Duodenal mucosa (tissue), 2 donors: ENCODE measurements around the gene TMEM255B.

Experiments used
- H3K27ac ChIP-seq: one replicate; pipeline ENCODE4 v1.7.0; 2013; ENCODE audit warnings: low read depth, low read length
- H3K27me3 ChIP-seq, 2 donors: one replicate each; pipeline ENCODE4 v1.7.0; 2013; ENCODE audit warnings: low read length in 2 of 2, control low read depth in 1 of 2; ENCODE audit not compliant: insufficient read depth in 2 of 2, control insufficient read depth in 1 of 2
- H3K36me3 ChIP-seq, 2 donors: one replicate each; pipeline ENCODE4 v1.7.0; 2013; ENCODE audit warnings: low read length in 2 of 2, control low read depth in 1 of 2; ENCODE audit not compliant: insufficient read depth in 2 of 2, control insufficient read depth in 1 of 2
- H3K4me1 ChIP-seq, 2 donors: one replicate each; pipeline ENCODE4 v1.7.0; 2013; ENCODE audit warnings: low read length in 2 of 2, control low read depth in 1 of 2; ENCODE audit not compliant: insufficient read depth in 2 of 2, control insufficient read depth in 1 of 2
- H3K4me3 ChIP-seq, 2 donors: one replicate each; pipeline ENCODE4 v1.7.0; 2013; ENCODE audit warnings: low read length in 2 of 2, low read depth in 1 of 2
- H3K9ac ChIP-seq, 2 donors: one replicate each; pipeline ENCODE4 v1.7.0; 2013; ENCODE audit warnings: low read length in 2 of 2, low read depth in 1 of 2
- H3K9me3 ChIP-seq, 2 donors: one replicate each; pipeline ENCODE4 v1.7.0; 2013; ENCODE audit warnings: low read length in 2 of 2, control low read depth in 1 of 2; ENCODE audit not compliant: control insufficient read depth in 1 of 2

TMEM255B gene

DNA sequence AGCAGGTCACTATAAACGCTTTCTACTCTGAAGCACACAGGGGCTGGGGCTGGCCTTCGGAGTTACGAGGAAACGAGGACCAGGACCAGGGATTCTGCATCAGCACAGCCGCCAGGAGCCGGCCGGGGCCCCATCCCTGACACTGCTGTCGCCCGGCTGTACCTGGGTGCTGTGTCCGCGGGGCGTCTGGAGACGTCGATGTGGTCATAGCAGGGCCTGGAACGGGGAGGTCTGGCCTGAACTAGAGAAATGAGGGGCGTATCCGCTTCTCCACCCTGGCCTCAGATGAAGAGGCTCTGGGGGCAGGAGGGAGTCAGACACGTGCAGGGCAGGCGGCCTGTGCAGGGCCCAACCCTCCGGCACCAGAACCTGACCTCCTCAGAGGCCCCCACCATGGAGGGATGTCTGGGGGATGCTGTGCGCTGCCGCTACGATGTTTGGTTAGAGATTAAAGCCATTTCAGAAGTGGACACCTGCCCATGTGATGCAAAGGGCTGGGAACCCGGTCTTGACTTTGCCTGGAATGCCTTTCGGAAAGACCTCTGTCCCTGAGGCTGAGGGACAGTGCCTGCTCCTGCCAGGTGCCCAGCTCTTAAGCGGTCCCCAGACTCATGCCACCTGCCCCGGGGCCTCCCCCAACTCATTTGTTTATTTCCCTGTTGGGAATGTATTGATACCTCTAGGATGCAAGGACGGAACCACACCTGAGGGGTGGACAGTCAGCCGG lies 83.5 kb downstream of the TMEM255B start:
- H3K4me3 ChIP-seq = no peak overlapping the region
- no peak overlapping the region for H3K27ac ChIP-seq
- no peak overlapping the region for H3K9ac ChIP-seq
- peaks cover 6 to 32% of the 10 kb centered on the region in 2 donors for H3K36me3 ChIP-seq
- H3K27me3 ChIP-seq = no peaks in the 10 kb centered on the region
- peaks cover 41 to 56% of the 10 kb centered on the region in 2 donors for H3K4me1 ChIP-seq
- H3K9me3 ChIP-seq = no peaks in the 10 kb centered on the region

DNA sequence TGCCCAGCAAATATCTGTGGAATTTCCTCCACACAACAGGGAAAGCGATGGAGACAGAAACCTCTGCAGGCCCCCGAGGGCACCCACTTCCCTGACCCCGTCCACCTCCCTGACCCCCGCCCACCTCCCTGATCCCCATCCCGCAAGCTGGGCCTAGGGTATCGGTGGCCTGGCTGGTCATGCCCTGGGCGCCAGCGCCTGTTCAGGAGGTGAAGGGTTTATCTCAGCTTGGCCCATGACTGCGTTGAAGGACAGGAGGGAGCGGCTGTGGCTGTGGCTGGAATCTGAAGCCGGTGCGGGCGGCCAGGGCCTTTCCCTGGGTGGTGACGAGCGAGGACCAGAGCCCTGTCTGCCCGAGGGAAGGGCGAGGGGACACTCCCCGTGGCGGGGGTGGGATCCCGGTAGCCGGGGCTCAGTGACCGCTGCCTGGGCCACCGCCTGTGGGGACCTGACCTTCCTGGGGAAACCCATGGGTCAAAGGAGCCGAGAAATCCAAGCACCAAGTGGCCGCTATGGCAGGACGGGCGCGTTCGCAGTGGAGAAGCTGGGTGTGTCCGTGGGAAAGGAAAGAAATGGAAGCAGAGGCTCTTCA lies 84.1 kb downstream of the TMEM255B start:
- H3K36me3 ChIP-seq = peaks cover 13 to 32% of the 10 kb centered on the region in 2 donors
- H3K27me3 ChIP-seq = no peaks in the 10 kb centered on the region
- peaks cover 40 to 51% of the 10 kb centered on the region in 2 donors for H3K4me1 ChIP-seq
- no peak overlapping the region for H3K4me3 ChIP-seq
- no peak overlapping the region for H3K9ac ChIP-seq
- H3K27ac ChIP-seq = no peak overlapping the region
- no peaks in the 10 kb centered on the region for H3K9me3 ChIP-seq

DNA sequence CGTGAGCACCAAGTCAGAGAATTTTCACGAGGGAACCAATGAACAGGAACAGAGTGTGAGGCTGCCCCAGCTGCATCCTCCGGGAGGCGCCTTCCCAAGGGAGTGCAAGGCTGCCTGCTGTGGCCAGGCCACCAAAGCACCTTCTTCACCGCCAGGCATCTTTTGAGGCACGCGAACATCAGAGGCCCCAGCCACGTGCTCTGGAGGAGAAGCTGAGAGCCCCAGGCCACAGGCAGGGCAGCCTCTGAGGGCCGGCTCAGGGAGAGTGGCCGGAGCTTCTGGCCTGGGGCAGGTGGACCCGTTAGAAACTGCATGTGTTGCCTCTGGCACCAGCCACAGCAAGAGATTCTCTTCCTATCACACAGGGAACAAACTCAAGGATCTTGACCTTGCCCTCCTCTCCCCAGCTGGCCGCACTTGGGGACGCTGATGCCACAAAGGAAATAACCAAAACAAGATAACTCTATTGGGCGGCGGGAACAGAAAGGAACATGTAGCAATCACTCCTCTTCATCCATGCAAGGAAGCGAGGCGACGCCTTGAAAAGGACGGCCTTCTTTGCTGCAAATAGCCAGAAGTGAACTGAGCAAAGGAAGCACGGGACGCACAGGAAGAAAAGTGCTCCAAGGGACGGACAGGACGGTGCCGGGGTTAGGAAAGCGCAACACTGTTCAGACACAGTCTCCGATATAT lies 85.0 kb downstream of the TMEM255B start:
- Histone ChIP-seq H3K27me3 (no peaks in the 10 kb centered on the region), H3K9me3 (no peaks in the 10 kb centered on the region), H3K9ac (no peak overlapping the region), H3K4me3 (no peak overlapping the region), H3K27ac (no peak overlapping the region), H3K4me1 (peaks cover 44 to 51% of the 10 kb centered on the region in 2 donors), H3K36me3 (peaks cover 13 to 32% of the 10 kb centered on the region in 2 donors)

DNA sequence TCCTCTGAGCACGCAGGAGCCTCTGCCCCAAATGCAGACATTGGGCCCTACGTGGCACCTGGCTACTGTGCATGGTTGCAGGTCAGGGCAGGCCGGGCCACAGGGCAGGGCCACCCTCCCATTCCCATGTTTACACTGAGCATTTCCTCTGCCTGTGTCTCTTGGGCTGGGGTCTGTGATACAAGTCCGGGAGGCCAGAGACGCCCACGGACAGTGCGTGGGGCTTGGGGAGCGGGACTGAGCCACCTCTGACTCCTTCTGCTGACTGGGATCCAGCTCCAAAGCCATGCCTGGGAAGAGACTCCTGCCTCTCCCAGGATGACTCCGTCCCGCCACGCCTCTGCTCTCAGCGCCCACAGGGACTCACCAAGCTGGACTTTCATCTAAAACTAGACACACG lies 86.0 kb downstream of the TMEM255B start:
- peaks cover 45 to 52% of the 10 kb centered on the region in 2 donors for H3K4me1 ChIP-seq
- H3K9me3 ChIP-seq = no peaks in the 10 kb centered on the region
- H3K36me3 ChIP-seq = peaks cover 13 to 32% of the 10 kb centered on the region in 2 donors
- H3K27me3 ChIP-seq = no peaks in the 10 kb centered on the region
- H3K27ac ChIP-seq = no peak overlapping the region
- no peak overlapping the region for H3K9ac ChIP-seq
- H3K4me3 ChIP-seq = no peak overlapping the region

DNA sequence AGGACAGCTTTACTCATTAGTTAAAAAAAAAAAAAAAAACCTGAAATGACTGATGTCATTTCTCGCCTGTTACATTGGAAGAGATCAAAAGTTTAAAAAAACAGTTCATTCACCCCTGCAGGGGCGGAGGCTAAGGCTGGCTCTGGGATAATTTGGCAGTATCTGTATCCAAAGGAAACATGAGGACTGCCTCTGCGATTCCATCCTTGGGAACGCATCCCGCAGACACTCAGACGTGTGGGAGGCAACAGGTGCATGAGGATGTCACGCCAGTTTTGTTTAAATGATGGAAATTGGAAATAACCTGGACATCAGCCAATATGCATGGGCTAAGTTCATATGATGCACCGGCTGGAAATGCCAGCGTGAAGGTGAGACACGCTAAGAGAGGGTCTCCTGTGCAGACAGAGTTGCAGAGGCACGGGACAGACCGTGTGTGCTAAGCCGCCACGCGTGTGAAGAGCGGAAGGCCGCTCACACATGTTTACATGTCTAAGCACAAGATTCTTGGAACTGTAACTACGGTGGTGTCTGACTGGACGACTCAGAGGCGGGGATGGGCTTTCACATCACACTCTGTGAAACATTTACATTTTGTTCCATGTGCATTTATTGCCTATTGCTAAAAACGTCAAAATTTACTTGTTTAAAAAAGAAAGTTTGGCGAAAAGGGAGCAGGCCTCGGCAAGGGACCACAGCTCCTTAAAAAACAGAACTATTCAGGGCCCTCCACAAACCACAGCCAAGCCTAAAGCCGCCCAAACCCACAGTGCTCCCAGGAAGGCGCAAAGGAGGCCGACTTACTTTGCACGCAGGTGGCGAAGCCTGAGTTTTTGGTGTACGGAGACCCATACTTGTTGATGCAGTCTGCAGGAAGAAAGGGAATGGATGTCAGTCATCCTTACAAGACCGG lies 87.0 kb downstream of the TMEM255B start:
- Histone ChIP-seq H3K9ac (no peak overlapping the region), H3K9me3 (no peaks in the 10 kb centered on the region), H3K27ac (no peak overlapping the region), H3K36me3 (peaks cover 13 to 33% of the 10 kb centered on the region in 2 donors), H3K27me3 (no peaks in the 10 kb centered on the region), H3K4me1 (peaks cover 42 to 51% of the 10 kb centered on the region in 2 donors), H3K4me3 (no peak overlapping the region)

DNA sequence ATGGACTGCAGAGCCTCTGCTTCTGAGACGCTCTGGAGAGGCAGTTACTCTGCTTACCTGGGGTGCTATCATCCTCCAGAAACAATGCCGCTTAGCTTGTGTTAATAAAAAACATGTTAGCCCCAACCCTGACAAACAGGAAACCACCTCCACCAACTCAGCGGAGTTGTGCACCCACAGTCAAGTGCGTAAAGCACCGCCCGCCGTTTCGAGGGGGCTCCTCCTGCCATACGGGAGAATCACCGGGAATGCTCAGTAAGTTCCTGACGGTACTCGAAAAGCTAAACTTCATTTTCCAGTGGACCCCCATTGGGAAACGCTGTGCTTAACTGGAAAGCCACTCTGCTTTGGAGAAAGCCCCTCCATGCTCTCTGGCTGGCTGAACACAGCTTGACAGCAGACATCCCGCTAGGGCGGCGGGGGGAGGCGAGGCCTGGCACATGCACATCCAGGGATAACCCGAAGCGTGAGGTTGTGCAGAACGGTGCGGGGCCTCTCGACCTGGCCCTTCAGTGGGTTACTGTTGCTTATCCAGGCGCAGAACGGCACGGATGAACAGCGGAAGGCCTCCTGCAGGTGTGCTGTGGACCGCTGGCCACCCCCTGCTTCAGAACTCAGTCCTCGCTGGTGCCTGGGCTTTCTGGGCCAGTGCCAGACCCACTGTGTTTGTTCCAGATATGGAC lies 87.8 kb downstream of the TMEM255B start:
- no peak overlapping the region for H3K9ac ChIP-seq
- H3K4me3 ChIP-seq = no peak overlapping the region
- peaks cover 41 to 46% of the 10 kb centered on the region in 2 donors for H3K4me1 ChIP-seq
- H3K9me3 ChIP-seq = no peaks in the 10 kb centered on the region
- no peak overlapping the region for H3K27ac ChIP-seq
- H3K36me3 ChIP-seq = peaks cover 13 to 36% of the 10 kb centered on the region in 2 donors
- H3K27me3 ChIP-seq = no peaks in the 10 kb centered on the region

DNA sequence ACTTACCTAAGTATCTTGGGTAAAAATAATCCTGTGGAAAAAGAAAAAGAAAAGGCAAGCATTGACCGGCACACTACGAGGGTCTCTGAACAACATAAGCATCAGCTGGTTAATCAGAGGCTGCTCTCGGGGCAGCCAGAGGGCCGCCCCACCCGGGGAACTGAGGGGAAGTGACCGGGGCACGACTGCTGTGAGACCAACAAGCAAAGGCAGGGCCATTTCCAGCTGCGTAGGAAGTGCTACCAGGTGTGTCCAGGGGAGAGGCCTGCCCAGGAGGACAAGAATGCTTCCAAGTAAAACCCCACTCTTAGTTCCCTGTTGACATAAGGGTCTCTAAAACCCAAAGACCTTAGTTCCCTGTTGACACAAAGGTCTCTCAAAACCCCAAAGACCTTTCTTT lies 89.0 kb downstream of the TMEM255B start:
- H3K9me3 ChIP-seq = no peaks in the 10 kb centered on the region
- no peaks in the 10 kb centered on the region for H3K27me3 ChIP-seq
- H3K9ac ChIP-seq = no peak overlapping the region
- H3K4me3 ChIP-seq = no peak overlapping the region
- H3K27ac ChIP-seq = no peak overlapping the region
- peaks cover 53 to 58% of the 10 kb centered on the region in 2 donors for H3K4me1 ChIP-seq
- H3K36me3 ChIP-seq = peaks cover 13 to 32% of the 10 kb centered on the region in 2 donors

DNA sequence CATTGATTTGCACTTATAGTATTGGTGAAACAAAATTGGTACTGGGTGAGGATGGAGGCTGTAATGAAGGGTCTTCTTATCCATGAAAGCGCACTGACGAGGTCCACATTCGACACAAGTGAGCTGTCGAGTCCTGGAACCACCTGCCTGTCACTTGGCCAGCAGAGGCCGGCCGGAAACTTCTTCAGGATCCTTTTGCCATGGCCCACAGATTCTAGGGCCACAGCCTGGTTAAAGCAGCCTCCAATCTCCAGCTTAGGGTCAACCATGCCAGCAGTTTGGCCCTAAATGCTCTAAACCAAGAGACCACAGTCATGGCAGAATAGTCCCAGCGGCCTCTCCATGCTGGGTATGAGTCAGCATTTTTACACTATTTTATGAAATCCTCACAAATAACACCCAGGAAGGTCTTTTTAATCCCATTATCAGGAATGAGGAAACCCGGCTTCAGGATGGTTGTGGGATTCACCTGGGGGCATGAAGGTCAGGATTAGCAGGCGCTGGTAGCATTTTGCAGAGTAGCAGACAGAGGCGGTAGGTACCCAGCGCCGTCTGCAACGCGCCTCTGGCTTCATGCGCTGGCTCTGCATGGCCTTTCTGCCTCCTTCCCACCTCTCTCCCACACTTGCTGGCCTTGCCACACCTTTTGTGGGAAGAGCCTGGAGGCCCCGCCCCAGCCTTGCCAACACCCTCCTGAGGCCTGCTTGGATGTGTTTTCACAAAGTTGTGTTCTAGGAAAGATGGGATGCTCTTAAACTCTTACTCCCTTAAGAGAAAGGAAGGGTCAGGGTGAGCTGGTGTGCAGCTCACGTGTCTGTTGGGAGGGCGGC lies 89.6 kb downstream of the TMEM255B start:
- Histone ChIP-seq H3K9ac (no peak overlapping the region), H3K4me3 (no peak overlapping the region), H3K4me1 (peaks cover 60 to 65% of the 10 kb centered on the region in 2 donors), H3K9me3 (no peaks in the 10 kb centered on the region), H3K36me3 (peaks cover 13 to 29% of the 10 kb centered on the region in 2 donors), H3K27ac (no peak overlapping the region), H3K27me3 (no peaks in the 10 kb centered on the region)

DNA sequence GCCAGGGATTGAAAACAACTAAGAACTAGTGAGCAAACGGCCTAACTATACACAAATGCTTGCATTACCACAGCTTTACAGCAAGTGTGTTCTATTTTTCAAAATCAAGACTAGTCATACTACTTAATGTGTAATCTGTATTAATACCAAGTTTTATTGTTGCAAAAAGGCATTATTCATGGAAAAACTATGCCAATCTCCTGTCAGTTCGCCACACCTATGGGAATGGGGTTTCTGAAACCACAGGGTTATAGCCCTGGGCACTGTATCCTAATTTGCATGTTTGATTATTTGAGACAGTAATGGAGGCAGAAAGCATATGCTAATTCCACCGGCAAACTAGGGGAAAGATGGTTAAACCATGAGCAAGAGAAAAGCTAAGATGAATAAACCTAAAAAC lies 90.5 kb downstream of the TMEM255B start:
- H3K36me3 ChIP-seq = peaks cover 13 to 22% of the 10 kb centered on the region in 2 donors
- H3K27me3 ChIP-seq = no peaks in the 10 kb centered on the region
- no peak overlapping the region for H3K27ac ChIP-seq
- H3K4me3 ChIP-seq = no peak overlapping the region
- peaks cover 69 to 74% of the 10 kb centered on the region in 2 donors for H3K4me1 ChIP-seq
- H3K9ac ChIP-seq = no peak overlapping the region
- no peaks in the 10 kb centered on the region for H3K9me3 ChIP-seq
